ENCODE data around the gene MEOX1.

DNA sequence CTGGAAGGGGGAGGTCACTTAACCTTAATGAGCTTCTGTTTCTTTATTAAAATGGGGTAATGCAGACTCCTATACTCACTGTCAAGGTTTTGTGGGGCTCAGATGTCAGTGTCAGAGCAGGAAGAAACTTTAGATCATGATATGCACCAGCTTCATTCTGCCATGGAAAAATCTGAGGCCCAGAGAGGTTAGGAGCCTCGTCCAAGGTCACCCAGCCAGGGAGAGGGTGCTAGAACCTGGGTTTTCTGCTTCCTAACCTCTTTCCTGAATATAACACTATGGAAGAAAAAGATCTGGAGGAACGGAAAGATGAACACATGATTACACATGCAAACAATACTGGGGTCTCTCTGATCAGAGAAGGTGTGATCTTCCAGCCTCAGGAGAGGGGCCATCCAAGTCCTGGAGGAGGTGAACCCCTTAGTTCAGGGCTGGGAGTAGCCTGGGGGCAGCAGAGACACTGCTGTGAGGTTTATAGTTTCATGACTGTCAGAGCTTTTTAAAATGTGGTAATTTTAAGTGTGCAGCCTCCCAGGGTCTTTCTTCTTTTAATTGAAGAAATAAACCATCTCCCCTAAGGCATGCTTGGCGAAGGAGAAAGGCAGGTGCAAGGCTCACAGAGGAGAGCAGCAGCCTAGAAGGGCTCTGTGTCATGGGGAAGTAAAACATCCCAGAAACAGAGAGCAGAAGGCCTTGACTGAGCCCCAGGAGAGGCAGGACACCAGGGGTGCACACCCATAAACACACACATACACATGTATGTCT is 10.2 kb upstream of the MEOX1 start:
- TF ChIP-seq, protein P1, sequence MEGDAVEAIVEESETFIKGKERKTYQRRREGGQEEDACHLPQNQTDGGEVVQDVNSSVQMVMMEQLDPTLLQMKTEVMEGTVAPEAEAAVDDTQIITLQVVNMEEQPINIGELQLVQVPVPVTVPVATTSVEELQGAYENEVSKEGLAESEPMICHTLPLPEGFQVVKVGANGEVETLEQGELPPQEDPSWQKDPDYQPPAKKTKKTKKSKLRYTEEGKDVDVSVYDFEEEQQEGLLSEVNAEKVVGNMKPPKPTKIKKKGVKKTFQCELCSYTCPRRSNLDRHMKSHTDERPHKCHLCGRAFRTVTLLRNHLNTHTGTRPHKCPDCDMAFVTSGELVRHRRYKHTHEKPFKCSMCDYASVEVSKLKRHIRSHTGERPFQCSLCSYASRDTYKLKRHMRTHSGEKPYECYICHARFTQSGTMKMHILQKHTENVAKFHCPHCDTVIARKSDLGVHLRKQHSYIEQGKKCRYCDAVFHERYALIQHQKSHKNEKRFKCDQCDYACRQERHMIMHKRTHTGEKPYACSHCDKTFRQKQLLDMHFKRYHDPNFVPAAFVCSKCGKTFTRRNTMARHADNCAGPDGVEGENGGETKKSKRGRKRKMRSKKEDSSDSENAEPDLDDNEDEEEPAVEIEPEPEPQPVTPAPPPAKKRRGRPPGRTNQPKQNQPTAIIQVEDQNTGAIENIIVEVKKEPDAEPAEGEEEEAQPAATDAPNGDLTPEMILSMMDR (conservative IDR thresholded peaks at IDR 0.05) = no peak
- no peak for TF ChIP-seq EZH2 (IDR thresholded peaks at IDR 0.05; ENCODE audit: low read depth)
